ENCODE measurements around the gene G6PC3.
"Not testable (repeated sequence)": the region's sequence is repeated elsewhere in the genome, so short reads cannot be mapped to it uniquely, and the experiment has no call there.

The G6PC3 gene

GRCh38 chr17:44034688-44035087, 35.8 kb upstream of the G6PC3 start:
- H3K36me3 ChIP-seq (ENCODE audit: control insufficient read depth, insufficient read depth, low read length), result peaks cover 47% of the 10 kb centered on the region
- not testable (repeated sequence) for H3K9me3 ChIP-seq (ENCODE audit: control insufficient read depth, low read length); H3K4me3 ChIP-seq (ENCODE audit: insufficient read depth, low read depth, low read length, poor library complexity, severe bottlenecking); H3K27ac ChIP-seq (ENCODE audit: insufficient read depth, low read length, poor library complexity, severe bottlenecking); DNase-seq; H3K27me3 ChIP-seq (replicated peaks; ENCODE audit: control insufficient read depth, insufficient read depth, low read length, poor library complexity, severe bottlenecking); H3K4me1 ChIP-seq (ENCODE audit: control insufficient read depth, insufficient read depth, low read length, poor library complexity, severe bottlenecking)

GRCh38 chr17:44037471-44037870, 33.1 kb upstream of the G6PC3 start:
- Histone ChIP-seq H3K4me1 (ENCODE audit: control insufficient read depth, insufficient read depth, low read length, poor library complexity, severe bottlenecking) (no peaks in the 10 kb centered on the region), H3K27me3 (replicated peaks; ENCODE audit: control insufficient read depth, insufficient read depth, low read length, poor library complexity, severe bottlenecking) (no peaks in the 10 kb centered on the region), H3K9me3 (ENCODE audit: control insufficient read depth, low read length) (no peaks in the 10 kb centered on the region), H3K27ac (ENCODE audit: insufficient read depth, low read length, poor library complexity, severe bottlenecking) (no peak overlapping the region), H3K36me3 (ENCODE audit: control insufficient read depth, insufficient read depth, low read length) (peaks cover 44% of the 10 kb centered on the region), H3K4me3 (ENCODE audit: insufficient read depth, low read depth, low read length, poor library complexity, severe bottlenecking) (no peak overlapping the region)
- DNase-seq, result no peak

- Histone ChIP-seq H3K27me3 (replicated peaks; ENCODE audit: control insufficient read depth, insufficient read depth, low read length, poor library complexity, severe bottlenecking) (no peaks in the 10 kb centered on the region), H3K4me1 (ENCODE audit: control insufficient read depth, insufficient read depth, low read length, poor library complexity, severe bottlenecking) (no peaks in the 10 kb centered on the region), H3K4me3 (ENCODE audit: insufficient read depth, low read depth, low read length, poor library complexity, severe bottlenecking) (no peak overlapping the region), H3K27ac (ENCODE audit: insufficient read depth, low read length, poor library complexity, severe bottlenecking) (no peak overlapping the region), H3K9me3 (ENCODE audit: control insufficient read depth, low read length) (no peaks in the 10 kb centered on the region), H3K36me3 (ENCODE audit: control insufficient read depth, insufficient read depth, low read length) (peaks cover 35% of the 10 kb centered on the region)
- DNase-seq, result no peak
Measured at GRCh38 chr17:44038604-44039011, 31.9 kb upstream of the G6PC3 start.

- H3K27ac ChIP-seq (ENCODE audit: insufficient read depth, low read length, poor library complexity, severe bottlenecking), result no peak overlapping the region
- peaks cover 30% of the 10 kb centered on the region for H3K36me3 ChIP-seq (ENCODE audit: control insufficient read depth, insufficient read depth, low read length)
Measured at GRCh38 chr17:44039829-44040635, 30.5 kb upstream of the G6PC3 start.

GRCh38 chr17:44043272-44043696, 27.3 kb upstream of the G6PC3 start:
- Histone ChIP-seq H3K9me3 (ENCODE audit: control insufficient read depth, low read length) (no peaks in the 10 kb centered on the region), H3K4me3 (ENCODE audit: insufficient read depth, low read depth, low read length, poor library complexity, severe bottlenecking) (no peak overlapping the region), H3K27me3 (replicated peaks; ENCODE audit: control insufficient read depth, insufficient read depth, low read length, poor library complexity, severe bottlenecking) (no peaks in the 10 kb centered on the region), H3K27ac (ENCODE audit: insufficient read depth, low read length, poor library complexity, severe bottlenecking) (no peak overlapping the region), H3K36me3 (ENCODE audit: control insufficient read depth, insufficient read depth, low read length) (peaks cover 13% of the 10 kb centered on the region), H3K4me1 (ENCODE audit: control insufficient read depth, insufficient read depth, low read length, poor library complexity, severe bottlenecking) (no peaks in the 10 kb centered on the region)
- DNase-seq, result no peak

More at GRCh38 chr17:44039829-44040635, 30.5 kb upstream of the G6PC3 start:
- no peaks in the 10 kb centered on the region for H3K4me1 ChIP-seq (ENCODE audit: control insufficient read depth, insufficient read depth, low read length, poor library complexity, severe bottlenecking)
- no peak overlapping the region for H3K4me3 ChIP-seq (ENCODE audit: insufficient read depth, low read depth, low read length, poor library complexity, severe bottlenecking)
- DNase-seq, result no peak
- H3K27me3 ChIP-seq (replicated peaks; ENCODE audit: control insufficient read depth, insufficient read depth, low read length, poor library complexity, severe bottlenecking), result no peaks in the 10 kb centered on the region
- no peaks in the 10 kb centered on the region for H3K9me3 ChIP-seq (ENCODE audit: control insufficient read depth, low read length)

GRCh38 chr17:44044071-44044470, 26.5 kb upstream of the G6PC3 start:
- Histone ChIP-seq H3K9me3 (ENCODE audit: control insufficient read depth, low read length) (no peaks in the 10 kb centered on the region), H3K4me1 (ENCODE audit: control insufficient read depth, insufficient read depth, low read length, poor library complexity, severe bottlenecking) (no peaks in the 10 kb centered on the region), H3K27ac (ENCODE audit: insufficient read depth, low read length, poor library complexity, severe bottlenecking) (no peak overlapping the region), H3K36me3 (ENCODE audit: control insufficient read depth, insufficient read depth, low read length) (peaks cover 16% of the 10 kb centered on the region), H3K27me3 (replicated peaks; ENCODE audit: control insufficient read depth, insufficient read depth, low read length, poor library complexity, severe bottlenecking) (no peaks in the 10 kb centered on the region), H3K4me3 (ENCODE audit: insufficient read depth, low read depth, low read length, poor library complexity, severe bottlenecking) (no peak overlapping the region)
- no peak for DNase-seq

DNA sequence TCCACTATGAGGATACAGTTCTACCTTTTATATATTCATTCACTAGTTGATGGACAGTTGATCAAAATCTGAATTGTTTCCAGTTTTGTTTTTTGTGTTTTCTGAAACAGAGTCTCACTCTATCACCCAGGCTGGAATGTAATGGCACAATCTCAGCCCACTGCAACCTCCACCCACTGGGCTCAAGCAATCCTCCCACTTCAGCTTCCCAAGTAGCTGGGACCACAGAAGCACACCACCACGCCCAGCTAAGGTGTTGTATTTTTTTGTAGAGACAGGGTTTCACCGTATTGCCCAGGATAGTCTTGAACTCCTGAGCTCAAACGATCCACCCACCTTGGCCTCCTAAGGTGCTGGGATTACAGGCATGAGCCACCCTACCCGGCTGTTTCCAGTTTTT, 25.0 kb upstream of the G6PC3 start:
- H3K27ac ChIP-seq (ENCODE audit: insufficient read depth, low read length, poor library complexity, severe bottlenecking), result no peak overlapping the region
- H3K27me3 ChIP-seq (replicated peaks; ENCODE audit: control insufficient read depth, insufficient read depth, low read length, poor library complexity, severe bottlenecking), result no peaks in the 10 kb centered on the region
- peaks cover 29% of the 10 kb centered on the region for H3K36me3 ChIP-seq (ENCODE audit: control insufficient read depth, insufficient read depth, low read length)
- H3K4me3 ChIP-seq (ENCODE audit: insufficient read depth, low read depth, low read length, poor library complexity, severe bottlenecking), result no peak overlapping the region
- no peak for DNase-seq
- no peaks in the 10 kb centered on the region for H3K9me3 ChIP-seq (ENCODE audit: control insufficient read depth, low read length)
- H3K4me1 ChIP-seq (ENCODE audit: control insufficient read depth, insufficient read depth, low read length, poor library complexity, severe bottlenecking), result no peaks in the 10 kb centered on the region

DNA sequence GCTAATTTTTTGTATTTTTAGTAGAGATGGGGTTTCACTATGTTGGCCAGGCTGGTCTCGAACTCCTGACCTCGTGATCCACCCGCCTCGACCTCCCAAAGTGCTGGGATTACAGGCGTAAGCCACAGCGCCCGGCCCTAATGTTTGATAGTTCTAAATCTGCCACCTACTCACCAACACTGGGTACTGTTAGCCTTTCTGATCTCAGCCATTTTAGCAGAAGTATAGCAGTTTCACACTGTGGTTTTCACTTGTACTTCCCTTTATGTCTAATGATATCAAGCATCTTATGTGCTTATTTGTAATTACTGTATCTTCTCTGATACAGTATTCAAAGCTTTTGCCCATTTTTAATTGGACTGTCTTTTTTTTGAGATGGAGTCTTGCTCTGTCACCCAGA, 23.6 kb upstream of the G6PC3 start:
- H3K36me3 ChIP-seq (ENCODE audit: control insufficient read depth, insufficient read depth, low read length), result peaks cover 40% of the 10 kb centered on the region
- H3K4me3 ChIP-seq (ENCODE audit: insufficient read depth, low read depth, low read length, poor library complexity, severe bottlenecking); H3K9me3 ChIP-seq (ENCODE audit: control insufficient read depth, low read length); DNase-seq; H3K27me3 ChIP-seq (replicated peaks; ENCODE audit: control insufficient read depth, insufficient read depth, low read length, poor library complexity, severe bottlenecking); H3K27ac ChIP-seq (ENCODE audit: insufficient read depth, low read length, poor library complexity, severe bottlenecking); H3K4me1 ChIP-seq (ENCODE audit: control insufficient read depth, insufficient read depth, low read length, poor library complexity, severe bottlenecking): not testable (repeated sequence)

DNA sequence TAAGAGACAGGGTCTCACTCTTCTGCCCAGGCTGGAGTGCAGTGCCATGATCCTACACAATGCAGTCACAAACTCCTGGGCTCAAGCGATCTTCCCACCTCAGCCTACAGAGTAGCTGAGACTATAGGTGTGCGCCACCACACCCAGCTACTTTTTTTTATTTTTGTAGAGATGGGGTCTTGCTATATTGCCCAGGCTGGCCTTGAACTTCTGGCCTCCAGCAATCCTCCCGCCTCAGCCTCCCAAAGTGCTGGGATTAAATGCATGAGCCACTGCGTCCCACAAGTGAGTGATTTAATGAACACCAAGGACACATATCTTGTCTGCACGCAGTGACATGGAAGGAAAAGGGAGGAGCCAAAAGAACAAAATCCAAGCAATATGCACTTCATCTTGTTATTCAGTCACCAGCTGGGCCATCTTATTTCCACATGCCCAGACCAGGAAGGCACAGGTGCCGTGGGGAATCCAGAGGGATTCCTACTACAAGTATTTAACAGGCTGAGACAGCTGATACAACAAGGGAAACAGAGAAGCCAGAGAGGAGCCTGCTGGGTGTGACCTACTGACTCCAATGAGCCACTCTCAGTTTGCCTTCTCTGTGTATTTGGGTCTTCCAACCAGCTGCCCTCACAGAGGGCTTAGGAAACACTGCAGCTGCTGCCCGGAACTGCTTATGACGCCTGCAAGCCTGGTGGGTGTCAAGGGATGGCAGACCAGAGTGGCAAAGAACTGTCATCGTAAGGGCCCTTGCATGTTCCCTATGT, 21.1 kb upstream of the G6PC3 start:
- Histone ChIP-seq H3K4me3 (ENCODE audit: insufficient read depth, low read depth, low read length, poor library complexity, severe bottlenecking) (no peak overlapping the region), H3K4me1 (ENCODE audit: control insufficient read depth, insufficient read depth, low read length, poor library complexity, severe bottlenecking) (no peaks in the 10 kb centered on the region), H3K9me3 (ENCODE audit: control insufficient read depth, low read length) (no peaks in the 10 kb centered on the region), H3K27ac (ENCODE audit: insufficient read depth, low read length, poor library complexity, severe bottlenecking) (no peak overlapping the region), H3K27me3 (replicated peaks; ENCODE audit: control insufficient read depth, insufficient read depth, low read length, poor library complexity, severe bottlenecking) (no peaks in the 10 kb centered on the region), H3K36me3 (ENCODE audit: control insufficient read depth, insufficient read depth, low read length) (peaks cover 50% of the 10 kb centered on the region)
- DNase-seq, result no peak
